SK-N-SH (cell line): ENCODE measurements around the gene NR1D2.

ENCODE experiments used
- FOXM1 ChIP-seq: IDR thresholded peaks from 2 replicates; pipeline ENCODE4 v1.4.0; 2012; ENCODE audit warnings: low read depth, mild to moderate bottlenecking
- GABPA ChIP-seq: IDR thresholded peaks from 2 replicates; pipeline ENCODE4 v1.4.0; 2012; ENCODE audit warnings: low read depth, mild to moderate bottlenecking
- GATA2 ChIP-seq: sonication (generic); formaldehyde crosslinking; IDR thresholded peaks from 2 replicates; pipeline ENCODE4 v1.5.0; 2020; ENCODE audit warnings: mild to moderate bottlenecking, missing genetic modification reagents
- JUND ChIP-seq: IDR thresholded peaks from 2 replicates; pipeline ENCODE4 v1.4.0; 2012
- MXI1 ChIP-seq: IDR thresholded peaks from 2 replicates; pipeline ENCODE4 v1.6.1; 2012; ENCODE audit warnings: mild to moderate bottlenecking, low read depth, low read length, improper control_type of control experiment
- NFIC ChIP-seq: IDR thresholded peaks from 2 replicates; pipeline ENCODE4 v1.4.0; 2012; ENCODE audit warnings: borderline replicate concordance
- POLR2AphosphoS5 ChIP-seq: IDR thresholded peaks from 2 replicates; pipeline ENCODE4 v1.6.1; 2012; ENCODE audit warnings: low read depth, low read length
- RAD21 ChIP-seq: IDR thresholded peaks from 2 replicates; pipeline ENCODE4 v1.6.1; 2012; ENCODE audit warnings: mild to moderate bottlenecking, low read length
- RCOR1 ChIP-seq: fragments of 150-350 bp; IDR thresholded peaks from 2 replicates; pipeline ENCODE4 v1.6.1; 2017; ENCODE audit warnings: antibody characterized with exemption, low read length
- RXRA ChIP-seq: IDR thresholded peaks from 2 replicates; pipeline ENCODE4 v1.4.0; 2012; ENCODE audit warnings: low read depth, mild to moderate bottlenecking, borderline replicate concordance
- YY1 ChIP-seq: IDR thresholded peaks from 2 replicates; pipeline ENCODE4 v1.4.0; 2012; ENCODE audit warnings: low read depth, mild to moderate bottlenecking
- TF ChIP-seq, protein P1 (sequence below): fragments of 200-600 bp; sonication (generic); IDR thresholded peaks from 2 replicates; pipeline ENCODE4 v1.6.1; 2017; ENCODE audit warnings: antibody characterized with exemption, mild to moderate bottlenecking, moderate library complexity
- TF ChIP-seq, protein P2 (sequence below): fragments of 150-350 bp; IDR thresholded peaks from 2 replicates; pipeline ENCODE4 v1.6.1; 2017; ENCODE audit warnings: antibody characterized with exemption, low read length, low read depth, borderline replicate concordance
- TF ChIP-seq, protein P3 (sequence below): IDR thresholded peaks from 2 replicates; pipeline ENCODE4 v1.4.0; 2012; ENCODE audit warnings: low read depth, borderline replicate concordance

DNA sequence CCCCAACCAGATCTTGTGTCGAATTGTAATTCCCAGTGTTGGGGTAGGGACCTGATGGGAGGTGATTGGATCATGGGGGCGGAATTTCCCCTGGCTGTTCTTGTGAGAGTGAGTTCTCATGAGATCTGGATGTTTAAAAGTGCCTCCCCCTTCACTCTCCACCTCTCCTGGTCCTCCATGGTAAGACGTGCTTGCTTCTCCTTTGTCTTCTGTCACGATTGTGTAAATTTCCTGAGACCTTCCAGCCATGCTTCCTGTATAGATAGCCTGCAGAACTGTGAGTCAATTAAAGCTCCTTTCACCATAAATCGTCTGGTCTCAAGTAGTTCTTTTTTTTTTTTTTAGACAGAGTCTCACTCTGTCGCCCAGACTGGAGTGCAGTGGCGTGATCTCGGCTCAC is 42.3 kb downstream of the NR1D2 start:
- TF ChIP-seq GATA2 (CRISPR knock-in tag) (no peak), FOXM1 (no peak), NFIC (no peak), JUND (no peak), RAD21 (no peak), POLR2AphosphoS5 (no peak), GABPA (no peak), RXRA (no peak), MXI1 (no peak), RCOR1 (no peak), YY1 (no peak)
- TF ChIP-seq, protein P1, sequence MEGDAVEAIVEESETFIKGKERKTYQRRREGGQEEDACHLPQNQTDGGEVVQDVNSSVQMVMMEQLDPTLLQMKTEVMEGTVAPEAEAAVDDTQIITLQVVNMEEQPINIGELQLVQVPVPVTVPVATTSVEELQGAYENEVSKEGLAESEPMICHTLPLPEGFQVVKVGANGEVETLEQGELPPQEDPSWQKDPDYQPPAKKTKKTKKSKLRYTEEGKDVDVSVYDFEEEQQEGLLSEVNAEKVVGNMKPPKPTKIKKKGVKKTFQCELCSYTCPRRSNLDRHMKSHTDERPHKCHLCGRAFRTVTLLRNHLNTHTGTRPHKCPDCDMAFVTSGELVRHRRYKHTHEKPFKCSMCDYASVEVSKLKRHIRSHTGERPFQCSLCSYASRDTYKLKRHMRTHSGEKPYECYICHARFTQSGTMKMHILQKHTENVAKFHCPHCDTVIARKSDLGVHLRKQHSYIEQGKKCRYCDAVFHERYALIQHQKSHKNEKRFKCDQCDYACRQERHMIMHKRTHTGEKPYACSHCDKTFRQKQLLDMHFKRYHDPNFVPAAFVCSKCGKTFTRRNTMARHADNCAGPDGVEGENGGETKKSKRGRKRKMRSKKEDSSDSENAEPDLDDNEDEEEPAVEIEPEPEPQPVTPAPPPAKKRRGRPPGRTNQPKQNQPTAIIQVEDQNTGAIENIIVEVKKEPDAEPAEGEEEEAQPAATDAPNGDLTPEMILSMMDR: no peak
- TF ChIP-seq, protein P2, sequence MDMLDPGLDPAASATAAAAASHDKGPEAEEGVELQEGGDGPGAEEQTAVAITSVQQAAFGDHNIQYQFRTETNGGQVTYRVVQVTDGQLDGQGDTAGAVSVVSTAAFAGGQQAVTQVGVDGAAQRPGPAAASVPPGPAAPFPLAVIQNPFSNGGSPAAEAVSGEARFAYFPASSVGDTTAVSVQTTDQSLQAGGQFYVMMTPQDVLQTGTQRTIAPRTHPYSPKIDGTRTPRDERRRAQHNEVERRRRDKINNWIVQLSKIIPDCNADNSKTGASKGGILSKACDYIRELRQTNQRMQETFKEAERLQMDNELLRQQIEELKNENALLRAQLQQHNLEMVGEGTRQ: no peak
- TF ChIP-seq, protein P3, sequence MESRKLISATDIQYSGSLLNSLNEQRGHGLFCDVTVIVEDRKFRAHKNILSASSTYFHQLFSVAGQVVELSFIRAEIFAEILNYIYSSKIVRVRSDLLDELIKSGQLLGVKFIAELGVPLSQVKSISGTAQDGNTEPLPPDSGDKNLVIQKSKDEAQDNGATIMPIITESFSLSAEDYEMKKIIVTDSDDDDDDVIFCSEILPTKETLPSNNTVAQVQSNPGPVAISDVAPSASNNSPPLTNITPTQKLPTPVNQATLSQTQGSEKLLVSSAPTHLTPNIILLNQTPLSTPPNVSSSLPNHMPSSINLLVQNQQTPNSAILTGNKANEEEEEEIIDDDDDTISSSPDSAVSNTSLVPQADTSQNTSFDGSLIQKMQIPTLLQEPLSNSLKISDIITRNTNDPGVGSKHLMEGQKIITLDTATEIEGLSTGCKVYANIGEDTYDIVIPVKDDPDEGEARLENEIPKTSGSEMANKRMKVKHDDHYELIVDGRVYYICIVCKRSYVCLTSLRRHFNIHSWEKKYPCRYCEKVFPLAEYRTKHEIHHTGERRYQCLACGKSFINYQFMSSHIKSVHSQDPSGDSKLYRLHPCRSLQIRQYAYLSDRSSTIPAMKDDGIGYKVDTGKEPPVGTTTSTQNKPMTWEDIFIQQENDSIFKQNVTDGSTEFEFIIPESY: no peak
